ENCODE measurements around the gene DPP6.

- no peak for TF ChIP-seq POLR2AphosphoS5 (IDR thresholded peaks at IDR 0.05; ENCODE audit: low read depth, low read length)
- no peak for TF ChIP-seq RCOR1 (IDR thresholded peaks at IDR 0.05; ENCODE audit: low read length)
- TF ChIP-seq, protein P1, sequence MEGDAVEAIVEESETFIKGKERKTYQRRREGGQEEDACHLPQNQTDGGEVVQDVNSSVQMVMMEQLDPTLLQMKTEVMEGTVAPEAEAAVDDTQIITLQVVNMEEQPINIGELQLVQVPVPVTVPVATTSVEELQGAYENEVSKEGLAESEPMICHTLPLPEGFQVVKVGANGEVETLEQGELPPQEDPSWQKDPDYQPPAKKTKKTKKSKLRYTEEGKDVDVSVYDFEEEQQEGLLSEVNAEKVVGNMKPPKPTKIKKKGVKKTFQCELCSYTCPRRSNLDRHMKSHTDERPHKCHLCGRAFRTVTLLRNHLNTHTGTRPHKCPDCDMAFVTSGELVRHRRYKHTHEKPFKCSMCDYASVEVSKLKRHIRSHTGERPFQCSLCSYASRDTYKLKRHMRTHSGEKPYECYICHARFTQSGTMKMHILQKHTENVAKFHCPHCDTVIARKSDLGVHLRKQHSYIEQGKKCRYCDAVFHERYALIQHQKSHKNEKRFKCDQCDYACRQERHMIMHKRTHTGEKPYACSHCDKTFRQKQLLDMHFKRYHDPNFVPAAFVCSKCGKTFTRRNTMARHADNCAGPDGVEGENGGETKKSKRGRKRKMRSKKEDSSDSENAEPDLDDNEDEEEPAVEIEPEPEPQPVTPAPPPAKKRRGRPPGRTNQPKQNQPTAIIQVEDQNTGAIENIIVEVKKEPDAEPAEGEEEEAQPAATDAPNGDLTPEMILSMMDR (IDR thresholded peaks at IDR 0.05) = no peak
- no peak for TF ChIP-seq MXI1 (IDR thresholded peaks at IDR 0.05; ENCODE audit: low read depth, low read length)
- TF ChIP-seq USF2 (IDR thresholded peaks at IDR 0.05; ENCODE audit: borderline replicate concordance, low read depth, low read length) = no peak
- no peak for TF ChIP-seq SMC3 (IDR thresholded peaks at IDR 0.05; ENCODE audit: low read depth, low read length)
- no peak for TF ChIP-seq FOXM1 (IDR thresholded peaks at IDR 0.05; ENCODE audit: low read depth)
- TF ChIP-seq TCF12 (IDR thresholded peaks at IDR 0.05) = no peak
- no peak for TF ChIP-seq EP300 (IDR thresholded peaks at IDR 0.05; ENCODE audit: borderline replicate concordance in 1 of 2, low read depth in 1 of 2, low read length in 1 of 2)
- TF ChIP-seq MEF2A (IDR thresholded peaks at IDR 0.05; ENCODE audit: borderline replicate concordance, low read depth) = no peak
These were observed 862.3 kb downstream of the DPP6 start for GRCh38 chr7:154914308-154914995.
